Gastroesophageal sphincter (tissue), 3 donors: ENCODE measurements around the gene CEP63.

ENCODE experiments used
- CTCF ChIP-seq, 4 experiments: fragments of 200-600 bp in 2 of 4; fragments of 450-650 bp in 2 of 4; sonication (generic) in 1 of 4; IDR thresholded peaks; one replicate each; pipeline ENCODE4 v1.5.1; 2017 to 2019; ENCODE audit warnings: antibody characterized with exemption in 4 of 4, mild to moderate bottlenecking in 2 of 4, moderate library complexity in 2 of 4
- POLR2A ChIP-seq, 2 donors: fragments of 450-650 bp; IDR thresholded peaks; one replicate each; pipeline ENCODE4 v1.6.1; 2017; ENCODE audit warnings: antibody characterized with exemption in 2 of 2, mild to moderate bottlenecking in 2 of 2, moderate library complexity in 1 of 2

GRCh38 chr3:134594331-134594741, 108.5 kb downstream of the CEP63 start:
- no peak for TF ChIP-seq CTCF (IDR thresholded peaks at IDR 0.05)
- TF ChIP-seq POLR2A (IDR thresholded peaks at IDR 0.05) = no peak
